DMS 273 treated with DMSO at 0.1 percent for 48 hours (cell line): ENCODE results near the gene PTPRN2.
"Not testable (repeated sequence)": the region's sequence is repeated elsewhere in the genome, so short reads cannot be mapped to it uniquely, and the experiment has no call there.

Source experiments
- DNase-seq: peaks from one replicate; lab custom pipeline; 2025; lab: John Stamatoyannopoulos, UW

The PTPRN2 gene

GRCh38 chr7:158468181-158468580, 119.4 kb downstream of the PTPRN2 start:
- DNase-seq = no peak

GRCh38 chr7:158467562-158467961, 120.1 kb downstream of the PTPRN2 start:
- no peak for DNase-seq

GRCh38 chr7:158463317-158463716, 124.3 kb downstream of the PTPRN2 start:
- no peak for DNase-seq

- DNase-seq = no peak
Measured at GRCh38 chr7:158461824-158462223, 125.8 kb downstream of the PTPRN2 start.

- DNase-seq = no peak
Measured at GRCh38 chr7:158460665-158461064, 127.0 kb downstream of the PTPRN2 start.

GRCh38 chr7:158458716-158459282, 128.8 kb downstream of the PTPRN2 start:
- DNase-seq = no peak

- DNase-seq = no peak
Measured at GRCh38 chr7:158458096-158458495, 129.5 kb downstream of the PTPRN2 start.

GRCh38 chr7:158457586-158457985, 130.0 kb downstream of the PTPRN2 start:
- not testable (repeated sequence) for DNase-seq

- DNase-seq = no peak
Measured at GRCh38 chr7:158454631-158455030, 133.0 kb downstream of the PTPRN2 start.

GRCh38 chr7:158453663-158454062, 134.0 kb downstream of the PTPRN2 start:
- DNase-seq = no peak

- DNase-seq = no peak
Measured at GRCh38 chr7:158452331-158452730, 135.3 kb downstream of the PTPRN2 start.

GRCh38 chr7:158450476-158451124, 137.0 kb downstream of the PTPRN2 start:
- no peak for DNase-seq

GRCh38 chr7:158449942-158450341, 137.7 kb downstream of the PTPRN2 start:
- DNase-seq = no peak

GRCh38 chr7:158449266-158449665, 138.4 kb downstream of the PTPRN2 start:
- DNase-seq = no peak

GRCh38 chr7:158448430-158449100, 139.1 kb downstream of the PTPRN2 start:
- DNase-seq = no peak

GRCh38 chr7:158447506-158448171, 140.0 kb downstream of the PTPRN2 start:
- DNase-seq = no peak

GRCh38 chr7:158447151-158447505, 140.5 kb downstream of the PTPRN2 start:
- DNase-seq = no peak

GRCh38 chr7:158446706-158447105, 140.9 kb downstream of the PTPRN2 start:
- DNase-seq = no peak

- DNase-seq = no peak
Measured at GRCh38 chr7:158446281-158446680, 141.3 kb downstream of the PTPRN2 start.

- DNase-seq = no peak
Measured at GRCh38 chr7:158445421-158446175, 142.0 kb downstream of the PTPRN2 start.

GRCh38 chr7:158444501-158445420, 142.9 kb downstream of the PTPRN2 start:
- DNase-seq = no peak
